Measurements from ENCODE around the gene CCER1. TPM values are rescaled to one million over a fixed set of nuclear protein-coding genes. Genes with fewer than 3 reads are reported as not detected.

The CCER1 gene
- polyA plus RNA-seq, 1 of the 3 experiments (the other 2 are of a cell fraction) = not detected

GRCh38 chr12:90964616-90965015 is 9.6 kb upstream of the CCER1 start:
- Histone ChIP-seq H3K4me2 (no peak overlapping the region), H3K9me2 (no peaks in the 10 kb centered on the region), H3K27me3 (ENCODE audit: insufficient read depth) (no peaks in the 10 kb centered on the region), H3K79me2 (ENCODE audit: insufficient read depth) (no peaks in the 10 kb centered on the region), H3K9ac (no peak overlapping the region), H3K27ac (ENCODE audit: low read depth in 2 of 2, low read length in 1 of 2) (no peak overlapping the region), H3K4me1 (ENCODE audit: control insufficient read depth in 1 of 2, insufficient read depth in 2 of 2, low read depth in 1 of 2, low read length in 1 of 2) (no peaks in the 10 kb centered on the region; a peak in 1 of 4 replicates), H4K20me1 (ENCODE audit: insufficient read depth) (no peaks in the 10 kb centered on the region), H2AFZ (ENCODE audit: low read depth) (no peak overlapping the region), H3F3A (replicated peaks; ENCODE audit: insufficient read depth) (no peaks in the 10 kb centered on the region), H3K9me3 (no peaks in the 10 kb centered on the region), H3K4me3 (ENCODE audit: low read depth in 2 of 2, low read length in 1 of 2) (no peak overlapping the region), H3K36me3 (replicated peaks in 1 of 2; ENCODE audit: control insufficient read depth in 1 of 2, insufficient read depth in 2 of 2, low read length in 1 of 2) (no peaks in the 10 kb centered on the region)
- CTCF ChIA-PET = interaction anchor here (0.6 to 1.1 kb wide), 2 partner anchors 14 to 732 kb away, joined by 3 read pairs; no protein-coding TSS in a partner anchor
- POLR2A ChIA-PET = no interaction called here
- TF ChIP-seq MXI1 (IDR thresholded peaks at IDR 0.05; ENCODE audit: low read depth, low read length) (no peak), MAX (IDR thresholded peaks at IDR 0.05; ENCODE audit: low read depth) (no peak), PBX3 (IDR thresholded peaks at IDR 0.05) (no peak), EP300 (IDR thresholded peaks at IDR 0.05; ENCODE audit: borderline replicate concordance in 1 of 2, low read depth in 1 of 2, low read length in 1 of 2) (no peak), EZH2phosphoT487 (IDR thresholded peaks at IDR 0.05; ENCODE audit: borderline replicate concordance, low read depth) (no peak), RFX5 (IDR thresholded peaks at IDR 0.05; ENCODE audit: low read length) (no peak)
- DNase-seq = no peak
- 58% methylated on average over 2 of the region's 2 CpGs for WGBS (ENCODE audit: low lambda C conversion rate)

DNA sequence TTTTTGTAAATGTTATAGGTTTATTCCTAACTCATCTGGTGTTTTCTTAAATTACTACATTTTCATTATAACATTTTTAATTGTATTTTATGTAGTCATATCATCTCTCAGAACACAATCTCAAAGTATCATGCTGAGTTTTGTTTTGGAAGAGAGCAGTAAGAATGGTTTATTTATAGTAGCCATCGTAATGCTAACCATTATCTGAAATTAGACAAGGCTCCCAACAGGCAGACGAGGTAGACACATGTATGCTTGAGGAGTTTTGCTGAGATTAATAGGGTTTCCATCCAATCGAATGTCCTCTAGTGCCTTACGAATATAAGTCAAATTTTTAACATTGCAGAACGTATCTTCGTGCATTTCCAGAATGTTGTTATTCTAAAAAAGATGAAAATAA is 9.0 kb upstream of the CCER1 start:
- no peaks in the 10 kb centered on the region for H3K27me3 ChIP-seq (ENCODE audit: insufficient read depth)
- no peak overlapping the region for H3K4me2 ChIP-seq
- no peak overlapping the region for H3K4me3 ChIP-seq (ENCODE audit: low read depth in 2 of 2, low read length in 1 of 2)
- ChIA-PET POLR2A (no interaction called here), CTCF (no interaction called here)
- no peaks in the 10 kb centered on the region for H4K20me1 ChIP-seq (ENCODE audit: insufficient read depth)
- H3K4me1 ChIP-seq (ENCODE audit: control insufficient read depth in 1 of 2, insufficient read depth in 2 of 2, low read depth in 1 of 2, low read length in 1 of 2) = no peaks in the 10 kb centered on the region; a peak in 1 of 4 replicates
- H3K9me2 ChIP-seq = no peaks in the 10 kb centered on the region
- H3K36me3 ChIP-seq (replicated peaks in 1 of 2; ENCODE audit: control insufficient read depth in 1 of 2, insufficient read depth in 2 of 2, low read length in 1 of 2) = no peaks in the 10 kb centered on the region
- H3F3A ChIP-seq (replicated peaks; ENCODE audit: insufficient read depth) = no peaks in the 10 kb centered on the region
- H3K9ac ChIP-seq = no peak overlapping the region
- H3K79me2 ChIP-seq (ENCODE audit: insufficient read depth) = no peaks in the 10 kb centered on the region
- no peaks in the 10 kb centered on the region for H3K9me3 ChIP-seq
- WGBS (ENCODE audit: low lambda C conversion rate) = 89% methylated on average over 6 of the region's 6 CpGs
- no peak for DNase-seq
- H2AFZ ChIP-seq (ENCODE audit: low read depth) = no peak overlapping the region
- TF ChIP-seq YY1 (IDR thresholded peaks at IDR 0.05; ENCODE audit: low read depth) = no peak
- no peak for TF ChIP-seq RXRA (IDR thresholded peaks at IDR 0.05; ENCODE audit: borderline replicate concordance, low read depth)
- TF ChIP-seq, protein P1, sequence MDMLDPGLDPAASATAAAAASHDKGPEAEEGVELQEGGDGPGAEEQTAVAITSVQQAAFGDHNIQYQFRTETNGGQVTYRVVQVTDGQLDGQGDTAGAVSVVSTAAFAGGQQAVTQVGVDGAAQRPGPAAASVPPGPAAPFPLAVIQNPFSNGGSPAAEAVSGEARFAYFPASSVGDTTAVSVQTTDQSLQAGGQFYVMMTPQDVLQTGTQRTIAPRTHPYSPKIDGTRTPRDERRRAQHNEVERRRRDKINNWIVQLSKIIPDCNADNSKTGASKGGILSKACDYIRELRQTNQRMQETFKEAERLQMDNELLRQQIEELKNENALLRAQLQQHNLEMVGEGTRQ (IDR thresholded peaks at IDR 0.05; ENCODE audit: borderline replicate concordance, low read depth, low read length) = no peak
- H3K27ac ChIP-seq (ENCODE audit: low read depth in 2 of 2, low read length in 1 of 2) = no peak overlapping the region

DNA sequence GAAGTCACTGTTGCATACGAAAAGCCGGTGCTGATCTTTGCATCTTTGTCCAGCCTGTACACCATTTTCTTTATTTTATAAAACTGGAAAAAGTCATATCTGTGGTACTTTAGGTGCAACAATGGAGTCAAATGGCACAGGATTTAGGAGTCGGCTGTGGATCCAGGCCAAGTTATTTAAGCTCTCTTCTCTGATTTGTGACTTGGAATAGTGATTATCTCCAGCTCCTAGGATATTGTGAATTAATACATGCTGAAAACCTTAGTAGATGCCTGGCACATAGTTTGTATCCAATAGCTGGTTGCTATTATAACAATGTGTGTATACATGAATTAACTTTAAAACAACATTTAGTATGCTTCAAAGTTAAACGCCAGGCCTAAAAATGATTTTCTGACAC is 6.2 kb upstream of the CCER1 start:
- Histone ChIP-seq H3K4me1 (ENCODE audit: control insufficient read depth in 1 of 2, insufficient read depth in 2 of 2, low read depth in 1 of 2, low read length in 1 of 2) (no peaks in the 10 kb centered on the region; a peak in 1 of 4 replicates), H3K9ac (no peak overlapping the region), H2AFZ (ENCODE audit: low read depth) (peak overlapping the region; percentile 45; the same call in 1 of the 2 replicates), H3K4me3 (ENCODE audit: low read depth in 2 of 2, low read length in 1 of 2) (no peak overlapping the region), H3K27ac (ENCODE audit: low read depth in 2 of 2, low read length in 1 of 2) (no peak overlapping the region), H3K27me3 (ENCODE audit: insufficient read depth) (no peaks in the 10 kb centered on the region), H4K20me1 (ENCODE audit: insufficient read depth) (no peaks in the 10 kb centered on the region), H3F3A (replicated peaks; ENCODE audit: insufficient read depth) (no peaks in the 10 kb centered on the region), H3K36me3 (replicated peaks in 1 of 2; ENCODE audit: control insufficient read depth in 1 of 2, insufficient read depth in 2 of 2, low read length in 1 of 2) (no peaks in the 10 kb centered on the region), H3K79me2 (ENCODE audit: insufficient read depth) (no peaks in the 10 kb centered on the region), H3K9me2 (no peaks in the 10 kb centered on the region), H3K9me3 (no peaks in the 10 kb centered on the region), H3K4me2 (no peak overlapping the region)
- no peak for DNase-seq
- POLR2A ChIA-PET = no interaction called here
- CTCF ChIA-PET = interaction anchor here (1.2 to 1.3 kb wide), 2 partner anchors 16 to 366 kb away, joined by 3 to 6 read pairs; no protein-coding TSS in a partner anchor
- 91% methylated on average over 4 of the region's 4 CpGs for WGBS (ENCODE audit: low lambda C conversion rate)
- no peak for TF ChIP-seq RCOR1 (IDR thresholded peaks at IDR 0.05; ENCODE audit: low read length)
- TF ChIP-seq RAD21 (IDR thresholded peaks at IDR 0.05; ENCODE audit: low read length) = no peak
- TF ChIP-seq POLR2AphosphoS5 (IDR thresholded peaks at IDR 0.05; ENCODE audit: low read depth, low read length) = no peak
- TF ChIP-seq CHD2 (IDR thresholded peaks at IDR 0.05; ENCODE audit: low read length, partially characterized antibody) = no peak
- TF ChIP-seq FOXJ3 (CRISPR knock-in tag; IDR thresholded peaks at IDR 0.05) = no peak
- no peak for TF ChIP-seq RFX5 (IDR thresholded peaks at IDR 0.05; ENCODE audit: low read length)
- TF ChIP-seq, protein P2, sequence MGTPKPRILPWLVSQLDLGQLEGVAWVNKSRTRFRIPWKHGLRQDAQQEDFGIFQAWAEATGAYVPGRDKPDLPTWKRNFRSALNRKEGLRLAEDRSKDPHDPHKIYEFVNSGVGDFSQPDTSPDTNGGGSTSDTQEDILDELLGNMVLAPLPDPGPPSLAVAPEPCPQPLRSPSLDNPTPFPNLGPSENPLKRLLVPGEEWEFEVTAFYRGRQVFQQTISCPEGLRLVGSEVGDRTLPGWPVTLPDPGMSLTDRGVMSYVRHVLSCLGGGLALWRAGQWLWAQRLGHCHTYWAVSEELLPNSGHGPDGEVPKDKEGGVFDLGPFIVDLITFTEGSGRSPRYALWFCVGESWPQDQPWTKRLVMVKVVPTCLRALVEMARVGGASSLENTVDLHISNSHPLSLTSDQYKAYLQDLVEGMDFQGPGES (IDR thresholded peaks at IDR 0.05; ENCODE audit: low read depth, low read length) = no peak
- TF ChIP-seq RXRA (IDR thresholded peaks at IDR 0.05; ENCODE audit: borderline replicate concordance, low read depth) = no peak
- TF ChIP-seq JUND (IDR thresholded peaks at IDR 0.05) = no peak
- no peak for TF ChIP-seq ELF1 (IDR thresholded peaks at IDR 0.05)
- no peak for TF ChIP-seq ZBTB33 (IDR thresholded peaks at IDR 0.05; ENCODE audit: borderline replicate concordance, low read depth)

All from SK-N-SH (cell line).